K562 (cell line): ENCODE results near the gene NR2C2AP. TPM values are rescaled to one million over a fixed set of nuclear protein-coding genes. Genes with fewer than 3 reads are reported as not detected.

Experiments
- ATAC-seq: fragments of 200-7000 bp; cut with Tn5 transposase; 3 replicates; pipeline ENCODE4 v1.9.1; 2020; ENCODE audit warnings: moderate library complexity
- BruUV-seq: library from RNA; stranded (reverse); fragments of 400-500 nt; replicated peaks from 2 replicates; lab custom pipeline; 2021; lab: Mats Ljungman, UMichigan
- CTCF ChIA-PET: fragments of 300-600 bp; formaldehyde crosslinking; extraction: SDS; loops from one replicate; lab custom pipeline; 2021; ENCODE audit warnings: low intra/inter-chr PET ratio; lab: Yijun Ruan, JAX
- POLR2A ChIA-PET: fragments of 300-600, 350-650 bp; sonication (Branson Sonifier 250); formaldehyde crosslinking; extraction: SDS; loops from one replicate; lab custom pipeline; 2021; ENCODE audit warnings: antibody characterized with exemption, inconsistent platforms; lab: Yijun Ruan, JAX
- DNase-seq, 4 experiments: peaks; one replicate each; pipeline versions ENCODE4 v3.0.0 to v3.0.0-alpha.2; 2011 to 2018; ENCODE audit warnings: low spot score in 3 of 4, mixed read lengths in 3 of 4; ENCODE audit errors: extremely low read depth in 1 of 4
- FAIRE-seq: peaks from 2 replicates; lab custom pipeline; 2011; peaks lifted over from hg19 to GRCh38; lab: Jason Lieb, UNC
- H2AFZ ChIP-seq: 2 replicates; pipeline ENCODE4 v1.6.0; 2011; ENCODE audit warnings: low read depth, low read length, control low read depth, inconsistent platforms
- H3K27ac ChIP-seq: fragments of 200-600 bp; 3 replicates; pipeline ENCODE4 v1.8.0; 2011; ENCODE audit warnings: low read depth, mild to moderate bottlenecking, control low read depth, inconsistent platforms, low read length, moderate library complexity, mixed read lengths; ENCODE audit errors: extremely low read depth
- H3K27me3 ChIP-seq, 2 experiments: fragments of 300-600 bp in 1 of 2; 2 replicates in 1 of 2; 3 replicates in 1 of 2; pipeline versions ENCODE4 v1.6.0 to v1.8.0; 2011; ENCODE audit warnings: inconsistent platforms in 2 of 2, low read length in 2 of 2, mild to moderate bottlenecking in 1 of 2, mixed read lengths in 1 of 2, moderate library complexity in 1 of 2; ENCODE audit not compliant: control insufficient read depth in 2 of 2, insufficient read depth in 2 of 2
- H3K36me3 ChIP-seq: fragments of 300-600 bp; 3 replicates; pipeline ENCODE4 v1.8.0; 2011; ENCODE audit warnings: mild to moderate bottlenecking, low read length, inconsistent platforms; ENCODE audit not compliant: control insufficient read depth, insufficient read depth
- H3K4me1 ChIP-seq, 2 experiments: fragments of 200-600 bp in 1 of 2; replicated peaks in 1 of 2; 2 replicates in 1 of 2; 3 replicates in 1 of 2; pipeline versions ENCODE4 v1.5.1 to v1.8.0; 2011; ENCODE audit warnings: inconsistent platforms in 2 of 2, low read length in 2 of 2, mild to moderate bottlenecking in 1 of 2, mixed read lengths in 1 of 2, moderate library complexity in 1 of 2; ENCODE audit not compliant: control insufficient read depth in 2 of 2, insufficient read depth in 2 of 2
- H3K4me2 ChIP-seq: 2 replicates; pipeline ENCODE4 v1.6.1; 2011; ENCODE audit warnings: low read length, control low read depth, inconsistent platforms, mixed read lengths; ENCODE audit not compliant: insufficient read depth
- H3K4me3 ChIP-seq: fragments of 200-600 bp; sonication (generic), shearing (Covaris generic); 2 replicates; pipeline ENCODE4 v1.5.1; 2016; ENCODE audit warnings: control low read depth, inconsistent platforms
- H3K79me2 ChIP-seq: fragments of 200-600 bp; 3 replicates; pipeline ENCODE4 v1.8.0; 2011; ENCODE audit warnings: low read length, inconsistent platforms; ENCODE audit not compliant: control insufficient read depth, insufficient read depth
- H3K9ac ChIP-seq, 2 experiments: 2 replicates each; pipeline versions ENCODE4 v1.6.0 to v1.6.1; 2011; ENCODE audit warnings: low read depth in 2 of 2, low read length in 2 of 2, control low read depth in 1 of 2, inconsistent platforms in 1 of 2, mild to moderate bottlenecking in 1 of 2, mixed read lengths in 1 of 2; ENCODE audit not compliant: insufficient read depth in 1 of 2
- H3K9me1 ChIP-seq: one replicate; pipeline ENCODE4 v1.6.0; 2011; ENCODE audit warnings: inconsistent platforms, mild to moderate bottlenecking, low read length, moderate library complexity; ENCODE audit not compliant: control insufficient read depth, insufficient read depth
- H3K9me3 ChIP-seq: replicated peaks from 2 replicates; pipeline ENCODE4 v1.5.1; 2011; ENCODE audit warnings: low read depth, low read length, inconsistent platforms; ENCODE audit not compliant: control insufficient read depth, insufficient read depth
- H4K20me1 ChIP-seq: replicated peaks from 2 replicates; pipeline ENCODE4 v1.6.1; 2011; ENCODE audit warnings: low read length, inconsistent platforms, mixed read lengths; ENCODE audit not compliant: control insufficient read depth, insufficient read depth
- C11orf30 ChIP-seq: fragments of 450-650 bp; IDR thresholded peaks from 2 replicates; pipeline ENCODE4 v1.6.1; 2016; ENCODE audit warnings: low read depth, mild to moderate bottlenecking
- CBX3 ChIP-seq, 2 experiments: IDR thresholded peaks; 1 replicate in 1 of 2; 2 replicates in 1 of 2; pipeline ENCODE4 v1.6.1; 2012; ENCODE audit warnings: inconsistent platforms in 2 of 2, low read length in 2 of 2, borderline replicate concordance in 1 of 2, control low read depth in 1 of 2
- EHMT2 ChIP-seq: fragments of 450-650 bp; IDR thresholded peaks from 2 replicates; pipeline ENCODE4 v1.6.1; 2018; ENCODE audit warnings: antibody characterized with exemption
- ELF4 ChIP-seq: fragments of 450-650 bp; formaldehyde crosslinking; IDR thresholded peaks from 2 replicates; pipeline ENCODE4 v1.4.0; 2022; ENCODE audit warnings: missing genetic modification characterization
- ETV1 ChIP-seq: fragments of 450-650 bp; conservative IDR thresholded peaks from 2 replicates; pipeline ENCODE4 v1.6.1; 2016; ENCODE audit warnings: missing genetic modification characterization, control low read depth, low read depth, missing compliant biosample characterization
- GATA2 ChIP-seq: sonication (generic); formaldehyde crosslinking; IDR thresholded peaks from 2 replicates; pipeline ENCODE4 v1.4.0; 2020; ENCODE audit warnings: mild to moderate bottlenecking, missing genetic modification reagents
- KDM1A ChIP-seq, 2 experiments: fragments of 450-650 bp; IDR thresholded peaks; 2 replicates each; pipeline ENCODE4 v1.6.1; 2016; ENCODE audit warnings: mild to moderate bottlenecking in 2 of 2
- RAD21 ChIP-seq, 2 experiments: fragments of 250-450 bp in 1 of 2; fragments of 450-650 bp in 1 of 2; sonication (Bioruptor Pico) in 1 of 2; formaldehyde crosslinking in 1 of 2; IDR thresholded peaks in 1 of 2; conservative IDR thresholded peaks in 1 of 2; 2 replicates each; pipeline versions ENCODE4 v1.4.0 to v1.8.0; 2020 to 2022; ENCODE audit warnings: mild to moderate bottlenecking in 2 of 2, moderate library complexity in 1 of 2
- RBM25 ChIP-seq: fragments of 200-400 bp; formaldehyde crosslinking; IDR thresholded peaks from 2 replicates; pipeline ENCODE4 v1.6.1; 2018; ENCODE audit warnings: low read length, low read depth, moderate library complexity; ENCODE audit not compliant: severe bottlenecking
- RCOR1 ChIP-seq, 2 experiments: IDR thresholded peaks; 2 replicates each; pipeline ENCODE4 v1.6.1; 2012; ENCODE audit warnings: low read depth in 2 of 2, low read length in 2 of 2, borderline replicate concordance in 1 of 2, improper control_type of control experiment in 1 of 2
- TRIM24 ChIP-seq, 2 experiments: fragments of 450-650 bp; IDR thresholded peaks; 2 replicates each; pipeline ENCODE4 v1.6.1; 2016
- TRIM28 ChIP-seq: fragments of 450-650 bp; IDR thresholded peaks from 2 replicates; pipeline ENCODE4 v1.6.1; 2017
- ZNF23 ChIP-seq: fragments of 250-450 bp; sonication (Bioruptor Pico); IDR thresholded peaks from 2 replicates; pipeline ENCODE4 v1.4.0; 2020; ENCODE audit warnings: mild to moderate bottlenecking
- ZNF316 ChIP-seq: fragments of 450-650 bp; IDR thresholded peaks from 2 replicates; pipeline ENCODE4 v1.6.1; 2016
- ZNF354B ChIP-seq: fragments of 250-450 bp; sonication (Bioruptor Pico); IDR thresholded peaks from 2 replicates; pipeline ENCODE4 v1.4.0; 2020
- WGBS: fragments of 100-300 bp; shearing (Covaris generic); methylation state at CpG from one replicate; pipeline ENCODE4 v1.1.6; 2016; ENCODE audit warnings: low coverage, mixed read lengths; ENCODE audit not compliant: insufficient coverage; ENCODE audit errors: missing lambda C conversion rate; 5-methylcytosine and 5-hydroxymethylcytosine counted together
- in situ Hi-C: fragments of 300-500 bp; cut with MboI; formaldehyde crosslinking; loops from 4 replicates; pipeline ENCODE4 v1.15.0; 2018; ENCODE audit warnings: inconsistent platforms, mixed read lengths
- intact Hi-C: fragments of 100-400 bp; cut with micrococcal nuclease; formaldehyde crosslinking; loops from 2 replicates; pipeline ENCODE4 v1.14.2; 2022
- polyA plus RNA-seq, 8 experiments: library from polyadenylated mRNA; depleted of rRNA in 4 of 8; stranded (reverse) in 5 of 8; unstranded in 3 of 8; fragments of >200 nt; fragmentation: Nextera tagmentation in 2 of 8; fragmentation: Illumina TruSeq in 1 of 8; extraction: Ambion mirVana in 2 of 8; extraction: Trizol in 1 of 8; gene quantifications; 2 replicates each; pipeline versions ENCODE4 v1.2.1 to v1.2.3, GENCODE V29; 2011 to 2014; ENCODE audit warnings: inconsistent platforms in 1 of 8, missing spikeins in 1 of 8
- total RNA-seq, 7 experiments: library from RNA; depleted of rRNA in 6 of 7; stranded (reverse); fragments of >200 nt in 6 of 7; fragmentation: Illumina TruSeq in 2 of 7; extraction: Trizol in 2 of 7; gene quantifications; 2 replicates each; pipeline versions ENCODE4 v1.2.1 to v1.2.3, GENCODE V29; 2011 to 2021; ENCODE audit warnings: low replicate concordance in 1 of 7
- TF ChIP-seq, protein P1 (sequence below), 3 experiments: IDR thresholded peaks in 2 of 3; conservative IDR thresholded peaks in 1 of 3; 2 replicates each; pipeline ENCODE4 v1.5.1; 2011 to 2012; ENCODE audit warnings: low read length in 3 of 3, mild to moderate bottlenecking in 3 of 3, control low read depth in 2 of 3, improper control_type of control experiment in 1 of 3, inconsistent platforms in 1 of 3, low read depth in 1 of 3, mixed read lengths in 1 of 3, moderate library complexity in 1 of 3; ENCODE audit not compliant: insufficient read depth in 2 of 3
- TF ChIP-seq, protein P2 (sequence below), 2 experiments: fragments of 450-650 bp; IDR thresholded peaks; 2 replicates each; pipeline ENCODE4 v1.6.1; 2016

Gene NR2C2AP
- total and polyA plus RNA-seq, 9 of the 15 experiments (the other 6 are each of a cell fraction or from before 2014, with no cell fraction given): 23.7 to 77.4 (median 32.4) TPM

DNA sequence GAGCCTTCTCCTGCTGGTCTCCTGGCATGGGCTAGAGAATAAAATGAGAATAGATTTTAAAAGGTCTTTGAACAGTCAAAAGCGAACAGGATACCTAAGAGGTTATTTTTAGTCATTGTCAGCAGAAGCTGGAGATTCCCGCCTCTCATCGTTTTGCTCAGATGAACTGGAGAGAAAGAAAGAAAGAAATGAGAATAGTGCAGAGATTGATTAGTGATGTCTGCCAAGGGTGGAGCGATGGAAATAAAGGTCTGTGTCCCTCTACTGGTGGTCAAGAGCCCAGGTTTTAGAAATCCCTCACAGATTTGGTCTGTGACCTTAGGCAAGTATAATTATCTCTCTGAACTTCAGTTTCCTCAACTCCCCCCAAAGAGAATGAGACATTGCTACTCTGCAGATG, 13.9 kb upstream of the NR2C2AP start:
- in situ Hi-C loops: no loop called here
- intact Hi-C loops: no loop called here
- DNase-seq (peak; percentile 65 to 77 (median 70)), ATAC-seq (peak; percentile 69), FAIRE-seq (peak; percentile 75)
- H3K4me1 ChIP-seq: peaks cover 0 to 8% of the 10 kb centered on the region in 2 experiments; a peak in 1 of 5 replicates
- POLR2A ChIA-PET: no interaction called here
- H3K27me3 ChIP-seq: peaks cover 11 to 35% of the 10 kb centered on the region in 2 experiments; a peak in 4 of 5 replicates
- H4K20me1 ChIP-seq: no peaks in the 10 kb centered on the region; the same call in 1 of the 2 replicates
- H2AFZ ChIP-seq: no peak overlapping the region
- H3K27ac ChIP-seq: no peak overlapping the region
- H3K9me3 ChIP-seq: peaks cover 2% of the 10 kb centered on the region
- no peak overlapping the region for H3K9ac ChIP-seq
- H3K79me2 ChIP-seq: no peaks in the 10 kb centered on the region
- H3K9me1 ChIP-seq: peaks cover 3% of the 10 kb centered on the region
- H3K4me2 ChIP-seq: no peak overlapping the region
- BruUV-seq: no TSS peak
- CTCF ChIA-PET: no interaction called here
- 0% methylated on average over 4 of the region's 4 CpGs for WGBS
- no peaks in the 10 kb centered on the region for H3K36me3 ChIP-seq
- H3K4me3 ChIP-seq: no peak overlapping the region
- 0 out of 2 replicates have a peak, but pooled peaks have one; percentile 43 for TF ChIP-seq TRIM28
- peak in 1 of 2 experiments; percentile 30; a peak in 1 of 4 replicates for TF ChIP-seq KDM1A (IDR thresholded peaks at IDR 0.05)
- peak; percentile 51 for TF ChIP-seq RBM25
- TF ChIP-seq ELF4 (CRISPR knock-in tag): no peak
- TF ChIP-seq, protein P1, sequence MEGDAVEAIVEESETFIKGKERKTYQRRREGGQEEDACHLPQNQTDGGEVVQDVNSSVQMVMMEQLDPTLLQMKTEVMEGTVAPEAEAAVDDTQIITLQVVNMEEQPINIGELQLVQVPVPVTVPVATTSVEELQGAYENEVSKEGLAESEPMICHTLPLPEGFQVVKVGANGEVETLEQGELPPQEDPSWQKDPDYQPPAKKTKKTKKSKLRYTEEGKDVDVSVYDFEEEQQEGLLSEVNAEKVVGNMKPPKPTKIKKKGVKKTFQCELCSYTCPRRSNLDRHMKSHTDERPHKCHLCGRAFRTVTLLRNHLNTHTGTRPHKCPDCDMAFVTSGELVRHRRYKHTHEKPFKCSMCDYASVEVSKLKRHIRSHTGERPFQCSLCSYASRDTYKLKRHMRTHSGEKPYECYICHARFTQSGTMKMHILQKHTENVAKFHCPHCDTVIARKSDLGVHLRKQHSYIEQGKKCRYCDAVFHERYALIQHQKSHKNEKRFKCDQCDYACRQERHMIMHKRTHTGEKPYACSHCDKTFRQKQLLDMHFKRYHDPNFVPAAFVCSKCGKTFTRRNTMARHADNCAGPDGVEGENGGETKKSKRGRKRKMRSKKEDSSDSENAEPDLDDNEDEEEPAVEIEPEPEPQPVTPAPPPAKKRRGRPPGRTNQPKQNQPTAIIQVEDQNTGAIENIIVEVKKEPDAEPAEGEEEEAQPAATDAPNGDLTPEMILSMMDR (IDR thresholded peaks at IDR 0.05 in 2 of 3, conservative IDR thresholded peaks at IDR 0.05 in 1 of 3; ENCODE audit: insufficient read depth in 2 of 3, low read depth in 1 of 3, low read length in 3 of 3): peak; percentile 48 to 53 (median 51); a peak in 5 of 6 replicates
- no peak for TF ChIP-seq ZNF354B
- TF ChIP-seq CBX3 (IDR thresholded peaks at IDR 0.05; ENCODE audit: borderline replicate concordance in 1 of 2, low read length in 2 of 2): peak in 1 of 2 experiments; percentile 89; a peak in 2 of 3 replicates
- no peak for TF ChIP-seq GATA2 (CRISPR knock-in tag)
- TF ChIP-seq EHMT2: peak; percentile 76; the same call in 1 of the 2 replicates
- TF ChIP-seq RAD21 (CRISPR knock-in tag; conservative IDR thresholded peaks at IDR 0.05 in 1 of 2, IDR thresholded peaks at IDR 0.05 in 1 of 2): peak in 1 of 2 experiments; percentile 42; a peak in 2 of 4 replicates
- peak in 1 of 2 experiments; percentile 55; a peak in 1 of 4 replicates for TF ChIP-seq RCOR1 (IDR thresholded peaks at IDR 0.05; ENCODE audit: borderline replicate concordance in 1 of 2, low read depth in 2 of 2, low read length in 2 of 2)
- 0 out of 2 replicates have a peak, but pooled peaks have one; percentile 33 for TF ChIP-seq C11orf30
- TF ChIP-seq ZNF316: peak; percentile 68
- TF ChIP-seq, protein P2, sequence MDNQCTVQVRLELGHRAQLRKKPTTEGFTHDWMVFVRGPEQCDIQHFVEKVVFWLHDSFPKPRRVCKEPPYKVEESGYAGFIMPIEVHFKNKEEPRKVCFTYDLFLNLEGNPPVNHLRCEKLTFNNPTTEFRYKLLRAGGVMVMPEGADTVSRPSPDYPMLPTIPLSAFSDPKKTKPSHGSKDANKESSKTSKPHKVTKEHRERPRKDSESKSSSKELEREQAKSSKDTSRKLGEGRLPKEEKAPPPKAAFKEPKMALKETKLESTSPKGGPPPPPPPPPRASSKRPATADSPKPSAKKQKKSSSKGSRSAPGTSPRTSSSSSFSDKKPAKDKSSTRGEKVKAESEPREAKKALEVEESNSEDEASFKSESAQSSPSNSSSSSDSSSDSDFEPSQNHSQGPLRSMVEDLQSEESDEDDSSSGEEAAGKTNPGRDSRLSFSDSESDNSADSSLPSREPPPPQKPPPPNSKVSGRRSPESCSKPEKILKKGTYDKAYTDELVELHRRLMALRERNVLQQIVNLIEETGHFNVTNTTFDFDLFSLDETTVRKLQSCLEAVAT (IDR thresholded peaks at IDR 0.05): peak in 1 of 2 experiments; percentile 99; a peak in 2 of 4 replicates
- TF ChIP-seq ZNF23 (CRISPR knock-in tag): peak; percentile 98
- peak in 1 of 2 experiments; percentile 12; a peak in 1 of 4 replicates for TF ChIP-seq TRIM24 (IDR thresholded peaks at IDR 0.05)
- TF ChIP-seq ETV1 (tag): no peak
